GM19023 (cell line): ENCODE data around the gene ZDHHC24.

Experiments
- ATAC-seq: cut with Tn5 transposase; IDR thresholded peaks from one replicate; pipeline ENCODE4 v1.9.1; 2021; ENCODE audit warnings: mild to moderate bottlenecking, moderate library complexity; ENCODE audit not compliant: unreplicated experiment

ZDHHC24 gene

GRCh38 chr11:66475349-66476172 is 70.3 kb downstream of the ZDHHC24 start:
- no peak for ATAC-seq

GRCh38 chr11:66473608-66474515 is 72.0 kb downstream of the ZDHHC24 start:
- no peak for ATAC-seq

- ATAC-seq: no peak
Observed at GRCh38 chr11:66473167-66473566, 72.7 kb downstream of the ZDHHC24 start.

GRCh38 chr11:66472054-66472453 is 73.8 kb downstream of the ZDHHC24 start:
- ATAC-seq: no peak

- ATAC-seq: no peak
Observed at GRCh38 chr11:66471142-66471541, 74.7 kb downstream of the ZDHHC24 start.
